K562 (cell line): Measurements from ENCODE around the gene PCF11. TPM values are rescaled to one million over a fixed set of nuclear protein-coding genes. Genes with fewer than 3 reads are reported as not detected.

Experiments used
- MAFG ChIP-seq: fragments of 450-650 bp; conservative IDR thresholded peaks from 2 replicates; pipeline ENCODE4 v1.6.1; 2016; ENCODE audit warnings: missing genetic modification characterization, missing compliant biosample characterization
- TSHZ1 ChIP-seq: fragments of 250-450 bp; sonication (Bioruptor Pico); IDR thresholded peaks from 2 replicates; pipeline ENCODE4 v1.4.0; 2020; ENCODE audit warnings: mild to moderate bottlenecking, moderate library complexity
- ZBTB12 ChIP-seq: fragments of 250-450 bp; sonication (Bioruptor Pico); IDR thresholded peaks from 2 replicates; pipeline ENCODE4 v1.4.0; 2020
- ZNF280B ChIP-seq: fragments of 250-450 bp; sonication (Bioruptor Pico); IDR thresholded peaks from 2 replicates; pipeline ENCODE4 v1.5.1; 2021; ENCODE audit warnings: mild to moderate bottlenecking
- polyA plus RNA-seq, 8 experiments: library from polyadenylated mRNA; depleted of rRNA in 4 of 8; stranded (reverse) in 5 of 8; unstranded in 3 of 8; fragments of >200 nt; fragmentation: Nextera tagmentation in 2 of 8; fragmentation: Illumina TruSeq in 1 of 8; extraction: Ambion mirVana in 2 of 8; extraction: Trizol in 1 of 8; gene quantifications; 2 replicates each; pipeline versions ENCODE4 v1.2.1 to v1.2.3, GENCODE V29; 2011 to 2014; ENCODE audit warnings: inconsistent platforms in 1 of 8, missing spikeins in 1 of 8
- total RNA-seq, 7 experiments: library from RNA; depleted of rRNA in 6 of 7; stranded (reverse); fragments of >200 nt in 6 of 7; fragmentation: Illumina TruSeq in 2 of 7; extraction: Trizol in 2 of 7; gene quantifications; 2 replicates each; pipeline versions ENCODE4 v1.2.1 to v1.2.3, GENCODE V29; 2011 to 2021; ENCODE audit warnings: low replicate concordance in 1 of 7
- TF ChIP-seq, protein P1 (sequence below): sonication (generic); formaldehyde crosslinking; IDR thresholded peaks from 2 replicates; pipeline ENCODE4 v1.8.0; 2022; ENCODE audit warnings: mild to moderate bottlenecking, missing genetic modification reagents, borderline replicate concordance
- TF ChIP-seq, protein P2 (sequence below), 2 experiments: fragments of 450-650 bp in 1 of 2; sonication (generic) in 1 of 2; formaldehyde crosslinking in 1 of 2; IDR thresholded peaks; 2 replicates each; pipeline versions ENCODE4 v1.7.1 to v1.9.0; 2016 to 2022; ENCODE audit warnings: inconsistent platforms in 1 of 2, mild to moderate bottlenecking in 1 of 2, missing genetic modification reagents in 1 of 2

The PCF11 gene
- total and polyA plus RNA-seq, 9 of the 15 experiments (the other 6 are each of a cell fraction or from before 2014, with no cell fraction given) = 9.3 to 91.6 (median 54.4) TPM

GRCh38 chr11:83156996-83157593, at the start of gene PCF11 (continued):
- TF ChIP-seq, protein P1, sequence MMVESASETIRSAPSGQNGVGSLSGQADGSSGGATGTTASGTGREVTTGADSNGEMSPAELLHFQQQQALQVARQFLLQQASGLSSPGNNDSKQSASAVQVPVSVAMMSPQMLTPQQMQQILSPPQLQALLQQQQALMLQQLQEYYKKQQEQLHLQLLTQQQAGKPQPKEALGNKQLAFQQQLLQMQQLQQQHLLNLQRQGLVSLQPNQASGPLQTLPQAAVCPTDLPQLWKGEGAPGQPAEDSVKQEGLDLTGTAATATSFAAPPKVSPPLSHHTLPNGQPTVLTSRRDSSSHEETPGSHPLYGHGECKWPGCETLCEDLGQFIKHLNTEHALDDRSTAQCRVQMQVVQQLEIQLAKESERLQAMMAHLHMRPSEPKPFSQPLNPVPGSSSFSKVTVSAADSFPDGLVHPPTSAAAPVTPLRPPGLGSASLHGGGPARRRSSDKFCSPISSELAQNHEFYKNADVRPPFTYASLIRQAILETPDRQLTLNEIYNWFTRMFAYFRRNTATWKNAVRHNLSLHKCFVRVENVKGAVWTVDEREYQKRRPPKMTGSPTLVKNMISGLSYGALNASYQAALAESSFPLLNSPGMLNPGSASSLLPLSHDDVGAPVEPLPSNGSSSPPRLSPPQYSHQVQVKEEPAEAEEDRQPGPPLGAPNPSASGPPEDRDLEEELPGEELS (CRISPR knock-in tag) = no peak
- TF ChIP-seq TSHZ1 (CRISPR knock-in tag) (no peak), ZBTB12 (CRISPR knock-in tag) (peak; percentile 69), ZNF280B (no peak), MAFG (no peak)
- TF ChIP-seq, protein P2, sequence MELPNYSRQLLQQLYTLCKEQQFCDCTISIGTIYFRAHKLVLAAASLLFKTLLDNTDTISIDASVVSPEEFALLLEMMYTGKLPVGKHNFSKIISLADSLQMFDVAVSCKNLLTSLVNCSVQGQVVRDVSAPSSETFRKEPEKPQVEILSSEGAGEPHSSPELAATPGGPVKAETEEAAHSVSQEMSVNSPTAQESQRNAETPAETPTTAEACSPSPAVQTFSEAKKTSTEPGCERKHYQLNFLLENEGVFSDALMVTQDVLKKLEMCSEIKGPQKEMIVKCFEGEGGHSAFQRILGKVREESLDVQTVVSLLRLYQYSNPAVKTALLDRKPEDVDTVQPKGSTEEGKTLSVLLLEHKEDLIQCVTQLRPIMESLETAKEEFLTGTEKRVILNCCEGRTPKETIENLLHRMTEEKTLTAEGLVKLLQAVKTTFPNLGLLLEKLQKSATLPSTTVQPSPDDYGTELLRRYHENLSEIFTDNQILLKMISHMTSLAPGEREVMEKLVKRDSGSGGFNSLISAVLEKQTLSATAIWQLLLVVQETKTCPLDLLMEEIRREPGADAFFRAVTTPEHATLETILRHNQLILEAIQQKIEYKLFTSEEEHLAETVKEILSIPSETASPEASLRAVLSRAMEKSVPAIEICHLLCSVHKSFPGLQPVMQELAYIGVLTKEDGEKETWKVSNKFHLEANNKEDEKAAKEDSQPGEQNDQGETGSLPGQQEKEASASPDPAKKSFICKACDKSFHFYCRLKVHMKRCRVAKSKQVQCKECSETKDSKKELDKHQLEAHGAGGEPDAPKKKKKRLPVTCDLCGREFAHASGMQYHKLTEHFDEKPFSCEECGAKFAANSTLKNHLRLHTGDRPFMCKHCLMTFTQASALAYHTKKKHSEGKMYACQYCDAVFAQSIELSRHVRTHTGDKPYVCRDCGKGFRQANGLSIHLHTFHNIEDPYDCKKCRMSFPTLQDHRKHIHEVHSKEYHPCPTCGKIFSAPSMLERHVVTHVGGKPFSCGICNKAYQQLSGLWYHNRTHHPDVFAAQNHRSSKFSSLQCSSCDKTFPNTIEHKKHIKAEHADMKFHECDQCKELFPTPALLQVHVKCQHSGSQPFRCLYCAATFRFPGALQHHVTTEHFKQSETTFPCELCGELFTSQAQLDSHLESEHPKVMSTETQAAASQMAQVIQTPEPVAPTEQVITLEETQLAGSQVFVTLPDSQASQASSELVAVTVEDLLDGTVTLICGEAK (IDR thresholded peaks at IDR 0.05) = no peak
- TF ChIP-seq, protein P2 (CRISPR knock-in tag; IDR thresholded peaks at IDR 0.05) = no peak
